Breast epithelium (tissue), 4 donors: ENCODE data around the gene EIF4B. TPM values are rescaled to one million over a fixed set of nuclear protein-coding genes. Genes with fewer than 3 reads are reported as not detected.
"Not testable (repeated sequence)": the region's sequence is repeated elsewhere in the genome, so short reads cannot be mapped to it uniquely, and the experiment has no call there.

Experiments
- DNase-seq, 2 donors: peaks; one replicate each; pipeline ENCODE4 v3.0.0-alpha.2; 2019; ENCODE audit warnings: low spot score in 2 of 2
- H3K27ac ChIP-seq, 2 donors: fragments of 200-600 bp; sonication (generic) in 1 of 2; one replicate each; pipeline ENCODE4 v1.5.1; 2016 to 2019; ENCODE audit warnings: mild to moderate bottlenecking in 1 of 2
- H3K27me3 ChIP-seq, 2 donors: fragments of 200-600 bp; sonication (generic) in 1 of 2; one replicate each; pipeline versions ENCODE4 v1.5.1 to v1.6.0; 2017 to 2019; ENCODE audit warnings: control low read depth in 1 of 2, mild to moderate bottlenecking in 1 of 2
- H3K36me3 ChIP-seq: fragments of 200-600 bp; one replicate; pipeline ENCODE4 v1.5.1; 2019
- H3K4me1 ChIP-seq, 2 donors: fragments of 200-600 bp; sonication (generic); one replicate each; pipeline ENCODE4 v1.5.1; 2016 to 2019; ENCODE audit warnings: control low read depth in 1 of 2
- H3K4me3 ChIP-seq, 3 donors: fragments of 200-600 bp; sonication (generic); 1 replicate in 2 of 3; 2 replicates in 1 of 3; pipeline ENCODE4 v1.5.1; 2016 to 2019; ENCODE audit warnings: mild to moderate bottlenecking in 3 of 3, moderate library complexity in 2 of 3
- H3K9me3 ChIP-seq, 2 donors: fragments of 200-600 bp; sonication (generic) in 1 of 2; one replicate each; pipeline ENCODE4 v1.5.1; 2016 to 2019; ENCODE audit warnings: control low read depth in 1 of 2
- CTCF ChIP-seq, 3 donors: fragments of 450-650 bp; IDR thresholded peaks; one replicate each; pipeline ENCODE4 v1.5.1; 2016 to 2017; ENCODE audit warnings: antibody characterized with exemption in 3 of 3, mild to moderate bottlenecking in 3 of 3, moderate library complexity in 3 of 3
- POLR2A ChIP-seq: fragments of 450-650 bp; IDR thresholded peaks from one replicate; pipeline ENCODE4 v1.6.1; 2016; ENCODE audit warnings: antibody characterized with exemption, mild to moderate bottlenecking, moderate library complexity
- POLR2AphosphoS5 ChIP-seq, 3 donors: sonication (generic); formaldehyde crosslinking; IDR thresholded peaks; one replicate each; pipeline ENCODE4 v1.6.1; 2017; ENCODE audit warnings: antibody characterized with exemption in 3 of 3
- intact Hi-C: fragments of 100-400 bp; cut with DNase I; formaldehyde crosslinking; loops from one replicate; pipeline ENCODE4 v1.15.1; 2023; ENCODE audit warnings: low total_unique reads
- total RNA-seq, 3 donors: library from RNA; depleted of rRNA; stranded (reverse); fragments of >200 nt; gene quantifications; one replicate each; pipeline ENCODE4 v1.1.0, GENCODE V29; 2016

EIF4B gene
- total RNA-seq, 3 donors from 2014 or later: 600 to 759 (median 614) TPM

DNA sequence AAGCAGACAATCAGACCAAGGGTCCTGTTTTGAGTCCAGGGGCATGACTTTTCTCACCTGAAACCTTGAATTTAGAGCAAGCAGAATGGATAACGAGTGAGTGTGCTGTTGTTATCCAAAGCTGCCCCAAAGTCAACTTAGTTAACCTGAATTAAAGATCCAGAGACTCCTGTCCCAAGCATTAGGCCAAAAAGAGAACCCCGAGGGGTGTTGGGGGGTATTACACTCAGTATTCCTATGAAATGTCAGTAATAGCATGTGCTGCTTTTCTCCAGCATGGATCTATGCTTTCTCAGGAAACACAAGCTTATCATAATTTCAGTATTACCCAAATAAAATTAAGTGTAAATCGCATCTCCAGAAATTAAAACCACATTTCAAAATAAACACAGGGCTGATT lies 19.0 kb downstream of the EIF4B start:
- Histone ChIP-seq H3K4me3 (no peak overlapping the region), H3K36me3 (peaks cover 16% of the 10 kb centered on the region), H3K4me1 (no peaks in the 10 kb centered on the region), H3K27me3 (no peaks in the 10 kb centered on the region), H3K9me3 (no peaks in the 10 kb centered on the region), H3K27ac (no peak overlapping the region)
- TF ChIP-seq POLR2AphosphoS5 (IDR thresholded peaks at IDR 0.05): no peak
- no peak for TF ChIP-seq CTCF (IDR thresholded peaks at IDR 0.05)
- TF ChIP-seq POLR2A: no peak
- intact Hi-C loops: no loop called here
- no peak for DNase-seq

DNA sequence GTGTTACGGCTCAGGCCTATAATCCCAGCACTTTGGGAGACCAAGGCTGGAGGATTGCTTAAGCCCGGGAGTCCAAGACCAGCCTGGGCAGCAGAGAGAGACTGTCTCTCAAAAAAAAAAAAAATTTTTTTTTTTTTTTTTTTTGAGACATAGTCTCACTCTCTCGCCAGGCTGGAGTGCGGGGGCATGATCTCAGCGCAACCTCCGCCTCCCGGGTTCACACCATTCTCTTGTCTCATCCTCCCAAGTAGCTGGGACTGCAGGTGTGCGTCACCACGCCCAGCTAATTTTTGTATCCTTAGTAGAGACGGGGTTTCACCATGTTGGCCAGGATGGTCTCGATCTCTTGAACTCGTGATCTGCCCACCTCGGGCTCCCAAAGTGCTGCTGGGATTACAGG lies 20.8 kb downstream of the EIF4B start:
- H3K36me3 ChIP-seq, DNase-seq: not testable (repeated sequence)

GRCh38 chr12:53031616-53032015 lies 25.4 kb downstream of the EIF4B start:
- Histone ChIP-seq H3K36me3 (no peaks in the 10 kb centered on the region), H3K27me3 (no peaks in the 10 kb centered on the region), H3K27ac (no peak overlapping the region), H3K4me3 (no peak overlapping the region), H3K9me3 (no peaks in the 10 kb centered on the region), H3K4me1 (no peaks in the 10 kb centered on the region)
- intact Hi-C loops: no loop called here
- TF ChIP-seq CTCF (IDR thresholded peaks at IDR 0.05) (no peak), POLR2AphosphoS5 (IDR thresholded peaks at IDR 0.05) (no peak), POLR2A (no peak)
- no peak for DNase-seq

More for the DNA sequence above, 20.8 kb downstream of the EIF4B start:
- intact Hi-C loops, H3K9me3 ChIP-seq, H3K27me3 ChIP-seq, H3K4me3 ChIP-seq, H3K27ac ChIP-seq, H3K4me1 ChIP-seq: not testable (repeated sequence)

DNA sequence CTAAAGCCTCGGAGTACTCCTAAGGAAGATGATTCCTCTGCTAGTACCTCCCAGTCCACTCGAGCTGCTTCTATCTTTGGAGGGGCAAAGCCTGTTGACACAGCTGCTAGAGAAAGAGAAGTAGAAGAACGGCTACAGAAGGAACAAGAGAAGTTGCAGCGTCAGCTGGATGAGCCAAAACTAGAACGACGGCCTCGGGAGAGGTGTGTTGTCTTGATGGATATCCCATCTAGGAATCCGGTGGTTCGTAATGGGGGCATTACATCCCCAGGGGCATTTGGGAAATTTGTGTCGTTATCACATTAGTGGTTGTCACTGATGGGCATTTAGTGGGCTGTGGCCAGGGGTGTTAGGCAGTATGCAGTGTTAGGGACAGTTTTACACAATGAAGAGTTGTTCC lies 27.6 kb downstream of the EIF4B start:
- H3K27me3 ChIP-seq, H3K9me3 ChIP-seq, intact Hi-C loops, H3K27ac ChIP-seq, DNase-seq, H3K36me3 ChIP-seq, H3K4me1 ChIP-seq, H3K4me3 ChIP-seq: not testable (repeated sequence)

- Histone ChIP-seq H3K9me3 (no peaks in the 10 kb centered on the region), H3K27ac (no peak overlapping the region), H3K27me3 (no peaks in the 10 kb centered on the region), H3K4me3 (no peak overlapping the region), H3K4me1 (no peaks in the 10 kb centered on the region), H3K36me3 (no peaks in the 10 kb centered on the region)
- intact Hi-C loops: no loop called here
- no peak for DNase-seq
- no peak for TF ChIP-seq POLR2A
- no peak for TF ChIP-seq POLR2AphosphoS5 (IDR thresholded peaks at IDR 0.05)
- no peak for TF ChIP-seq CTCF (IDR thresholded peaks at IDR 0.05)
These were observed 28.2 kb downstream of the EIF4B start for GRCh38 chr12:53034459-53034858.

DNA sequence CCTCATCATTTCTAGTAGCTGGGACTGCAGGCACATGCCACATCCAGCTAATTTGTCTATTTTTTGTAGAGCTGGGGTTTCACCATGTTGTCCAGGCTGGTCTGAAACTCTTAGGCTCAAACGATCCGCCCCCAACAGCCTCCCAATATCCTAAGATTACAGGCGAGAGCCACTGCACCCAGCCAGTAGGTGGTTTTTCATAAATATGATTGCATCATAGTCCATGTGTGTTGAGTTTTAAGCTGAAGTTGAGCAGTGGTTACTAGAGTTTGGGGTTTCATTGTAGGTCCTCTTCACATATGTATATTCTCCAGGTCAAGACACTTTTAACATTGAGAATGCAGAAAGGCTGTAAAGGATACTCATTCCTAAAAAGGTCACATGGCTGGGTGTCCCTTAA lies 30.5 kb downstream of the EIF4B start:
- Histone ChIP-seq H3K36me3 (no peaks in the 10 kb centered on the region), H3K4me1 (no peaks in the 10 kb centered on the region), H3K9me3 (no peaks in the 10 kb centered on the region), H3K27ac (peak overlapping the region in 1 of 2 donors; percentile 10), H3K27me3 (no peaks in the 10 kb centered on the region), H3K4me3 (no peak overlapping the region)
- no peak for DNase-seq
- intact Hi-C loops: no loop called here
- TF ChIP-seq CTCF (IDR thresholded peaks at IDR 0.05): no peak
- no peak for TF ChIP-seq POLR2AphosphoS5 (IDR thresholded peaks at IDR 0.05)
- TF ChIP-seq POLR2A: no peak
